Keratinocyte (primary cell): ENCODE measurements around the gene EFCAB12.
"Not testable (repeated sequence)": the region's sequence is repeated elsewhere in the genome, so short reads cannot be mapped to it uniquely, and the experiment has no call there.

Source experiments
- CTCF ChIP-seq, 3 experiments: IDR thresholded peaks in 1 of 3; conservative IDR thresholded peaks in 1 of 3; optimal IDR thresholded peaks in 1 of 3; 2 replicates in 2 of 3; 3 replicates in 1 of 3; pipeline versions ENCODE3 to v1.5.1; 2011; ENCODE audit warnings: low read length in 3 of 3, mild to moderate bottlenecking in 3 of 3, moderate library complexity in 2 of 3, control low read depth in 1 of 3, inconsistent platforms in 1 of 3; ENCODE audit not compliant: insufficient read depth in 2 of 3; ENCODE audit errors: extremely low read depth in 1 of 3
- EZH2 ChIP-seq: IDR thresholded peaks from one replicate; pipeline ENCODE4 v1.6.1; 2012; ENCODE audit warnings: inconsistent platforms, mild to moderate bottlenecking, low read length, moderate library complexity

GRCh38 chr3:129413238-129413637 lies 15.2 kb downstream of the EFCAB12 start:
- not testable (repeated sequence) for TF ChIP-seq CTCF (optimal IDR thresholded peaks at IDR 0.05 in 1 of 3, IDR thresholded peaks at IDR 0.05 in 1 of 3, conservative IDR thresholded peaks at IDR 0.05 in 1 of 3; ENCODE audit: extremely low read depth in 1 of 3, insufficient read depth in 2 of 3, low read length in 3 of 3); EZH2
